Breast epithelium (tissue), 4 donors: ENCODE measurements around the gene TMEM178B. TPM values are rescaled to one million over a fixed set of nuclear protein-coding genes. Genes with fewer than 3 reads are reported as not detected.

Source experiments
- DNase-seq, 2 donors: peaks; one replicate each; pipeline ENCODE4 v3.0.0-alpha.2; 2019; ENCODE audit warnings: low spot score in 2 of 2
- H3K27ac ChIP-seq, 2 donors: fragments of 200-600 bp; sonication (generic) in 1 of 2; one replicate each; pipeline ENCODE4 v1.5.1; 2016 to 2019; ENCODE audit warnings: mild to moderate bottlenecking in 1 of 2
- H3K27me3 ChIP-seq, 2 donors: fragments of 200-600 bp; sonication (generic) in 1 of 2; one replicate each; pipeline versions ENCODE4 v1.5.1 to v1.6.0; 2017 to 2019; ENCODE audit warnings: control low read depth in 1 of 2, mild to moderate bottlenecking in 1 of 2
- H3K36me3 ChIP-seq: fragments of 200-600 bp; one replicate; pipeline ENCODE4 v1.5.1; 2019
- H3K4me1 ChIP-seq, 2 donors: fragments of 200-600 bp; sonication (generic); one replicate each; pipeline ENCODE4 v1.5.1; 2016 to 2019; ENCODE audit warnings: control low read depth in 1 of 2
- H3K4me3 ChIP-seq, 3 donors: fragments of 200-600 bp; sonication (generic); 1 replicate in 2 of 3; 2 replicates in 1 of 3; pipeline ENCODE4 v1.5.1; 2016 to 2019; ENCODE audit warnings: mild to moderate bottlenecking in 3 of 3, moderate library complexity in 2 of 3
- H3K9me3 ChIP-seq, 2 donors: fragments of 200-600 bp; sonication (generic) in 1 of 2; one replicate each; pipeline ENCODE4 v1.5.1; 2016 to 2019; ENCODE audit warnings: control low read depth in 1 of 2
- POLR2A ChIP-seq: fragments of 450-650 bp; IDR thresholded peaks from one replicate; pipeline ENCODE4 v1.6.1; 2016; ENCODE audit warnings: antibody characterized with exemption, mild to moderate bottlenecking, moderate library complexity
- POLR2AphosphoS5 ChIP-seq, 3 donors: sonication (generic); formaldehyde crosslinking; IDR thresholded peaks; one replicate each; pipeline ENCODE4 v1.6.1; 2017; ENCODE audit warnings: antibody characterized with exemption in 3 of 3
- intact Hi-C: fragments of 100-400 bp; cut with DNase I; formaldehyde crosslinking; loops from one replicate; pipeline ENCODE4 v1.15.1; 2023; ENCODE audit warnings: low total_unique reads
- total RNA-seq, 3 donors: library from RNA; depleted of rRNA; stranded (reverse); fragments of >200 nt; gene quantifications; one replicate each; pipeline ENCODE4 v1.1.0, GENCODE V29; 2016
- TF ChIP-seq, protein P1 (sequence below), 3 donors: fragments of 450-650 bp; IDR thresholded peaks; one replicate each; pipeline ENCODE4 v1.5.1; 2016 to 2017; ENCODE audit warnings: antibody characterized with exemption in 3 of 3, mild to moderate bottlenecking in 3 of 3, moderate library complexity in 3 of 3

The TMEM178B gene
- total RNA-seq, 3 donors from 2014 or later: 0.33 to 0.88 (median 0.64) TPM

GRCh38 chr7:141294143-141294829 is 220.4 kb downstream of the TMEM178B start:
- H3K27ac ChIP-seq: no peak overlapping the region
- intact Hi-C loops: no loop called here
- H3K36me3 ChIP-seq: no peaks in the 10 kb centered on the region
- TF ChIP-seq POLR2A (no peak), POLR2AphosphoS5 (IDR thresholded peaks at IDR 0.05) (no peak)
- TF ChIP-seq, protein P1, sequence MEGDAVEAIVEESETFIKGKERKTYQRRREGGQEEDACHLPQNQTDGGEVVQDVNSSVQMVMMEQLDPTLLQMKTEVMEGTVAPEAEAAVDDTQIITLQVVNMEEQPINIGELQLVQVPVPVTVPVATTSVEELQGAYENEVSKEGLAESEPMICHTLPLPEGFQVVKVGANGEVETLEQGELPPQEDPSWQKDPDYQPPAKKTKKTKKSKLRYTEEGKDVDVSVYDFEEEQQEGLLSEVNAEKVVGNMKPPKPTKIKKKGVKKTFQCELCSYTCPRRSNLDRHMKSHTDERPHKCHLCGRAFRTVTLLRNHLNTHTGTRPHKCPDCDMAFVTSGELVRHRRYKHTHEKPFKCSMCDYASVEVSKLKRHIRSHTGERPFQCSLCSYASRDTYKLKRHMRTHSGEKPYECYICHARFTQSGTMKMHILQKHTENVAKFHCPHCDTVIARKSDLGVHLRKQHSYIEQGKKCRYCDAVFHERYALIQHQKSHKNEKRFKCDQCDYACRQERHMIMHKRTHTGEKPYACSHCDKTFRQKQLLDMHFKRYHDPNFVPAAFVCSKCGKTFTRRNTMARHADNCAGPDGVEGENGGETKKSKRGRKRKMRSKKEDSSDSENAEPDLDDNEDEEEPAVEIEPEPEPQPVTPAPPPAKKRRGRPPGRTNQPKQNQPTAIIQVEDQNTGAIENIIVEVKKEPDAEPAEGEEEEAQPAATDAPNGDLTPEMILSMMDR (IDR thresholded peaks at IDR 0.05): no peak
- no peak for DNase-seq
- H3K27me3 ChIP-seq: no peaks in the 10 kb centered on the region
- no peaks in the 10 kb centered on the region for H3K9me3 ChIP-seq
- H3K4me3 ChIP-seq: no peak overlapping the region
- no peaks in the 10 kb centered on the region for H3K4me1 ChIP-seq

- Histone ChIP-seq H3K36me3 (no peaks in the 10 kb centered on the region), H3K9me3 (no peaks in the 10 kb centered on the region), H3K4me3 (no peak overlapping the region), H3K27ac (no peak overlapping the region), H3K4me1 (no peaks in the 10 kb centered on the region), H3K27me3 (no peaks in the 10 kb centered on the region)
- no peak for DNase-seq
- intact Hi-C loops: no loop called here
- TF ChIP-seq, protein P1 (IDR thresholded peaks at IDR 0.05): no peak
- TF ChIP-seq POLR2AphosphoS5 (IDR thresholded peaks at IDR 0.05): no peak
- TF ChIP-seq POLR2A: no peak
Measured at GRCh38 chr7:141295367-141295895, 221.6 kb downstream of the TMEM178B start.

DNA sequence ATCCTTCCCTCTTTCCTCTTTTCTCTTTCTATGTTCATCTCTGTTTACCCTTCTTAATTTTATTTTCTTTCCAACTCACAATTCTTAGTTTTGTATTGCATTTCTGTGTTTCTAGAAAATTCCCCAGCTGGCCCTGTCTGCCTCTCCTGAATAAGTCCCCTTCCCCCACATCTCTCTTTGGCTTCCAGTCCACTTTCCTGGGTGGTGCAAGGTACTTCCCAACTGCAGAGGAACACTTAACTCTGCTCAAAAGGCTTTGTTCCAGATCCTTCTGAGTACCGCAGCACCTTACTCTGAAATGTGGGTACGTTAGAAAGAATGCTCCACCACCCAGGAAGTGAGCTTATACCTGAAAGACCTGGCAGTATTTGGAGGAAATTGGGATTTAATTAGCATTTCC is 227.0 kb downstream of the TMEM178B start:
- Histone ChIP-seq H3K9me3 (no peaks in the 10 kb centered on the region), H3K27me3 (no peaks in the 10 kb centered on the region), H3K36me3 (no peaks in the 10 kb centered on the region), H3K4me1 (no peaks in the 10 kb centered on the region), H3K27ac (no peak overlapping the region), H3K4me3 (no peak overlapping the region)
- TF ChIP-seq POLR2AphosphoS5 (IDR thresholded peaks at IDR 0.05) (no peak), POLR2A (no peak)
- TF ChIP-seq, protein P1 (IDR thresholded peaks at IDR 0.05): no peak
- intact Hi-C loops: no loop called here
- no peak for DNase-seq

DNA sequence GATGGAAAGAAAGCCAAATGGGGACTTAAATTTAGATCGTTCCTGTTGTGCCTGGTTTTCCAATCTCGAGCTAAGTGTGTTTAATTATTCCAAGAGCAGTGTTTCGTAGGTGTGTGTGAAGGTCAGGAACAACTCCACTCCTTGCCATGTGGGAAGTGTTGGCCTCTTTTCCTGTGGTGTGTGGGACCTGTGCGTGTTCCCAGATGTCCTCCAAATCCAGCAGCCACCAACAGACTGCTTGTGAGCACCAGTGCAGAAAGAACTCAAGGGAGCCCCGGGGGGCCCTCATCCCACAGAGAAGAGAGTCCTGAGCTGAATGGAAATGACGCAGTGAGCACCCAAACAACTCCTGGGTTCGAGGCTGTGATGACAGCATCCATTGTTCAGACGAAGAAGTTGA is 227.7 kb downstream of the TMEM178B start:
- Histone ChIP-seq H3K4me1 (no peaks in the 10 kb centered on the region), H3K27ac (no peak overlapping the region), H3K27me3 (no peaks in the 10 kb centered on the region), H3K4me3 (no peak overlapping the region), H3K9me3 (no peaks in the 10 kb centered on the region), H3K36me3 (no peaks in the 10 kb centered on the region)
- DNase-seq: no peak
- intact Hi-C loops: no loop called here
- TF ChIP-seq POLR2AphosphoS5 (IDR thresholded peaks at IDR 0.05) (no peak), POLR2A (no peak)
- TF ChIP-seq, protein P1 (IDR thresholded peaks at IDR 0.05): no peak

DNA sequence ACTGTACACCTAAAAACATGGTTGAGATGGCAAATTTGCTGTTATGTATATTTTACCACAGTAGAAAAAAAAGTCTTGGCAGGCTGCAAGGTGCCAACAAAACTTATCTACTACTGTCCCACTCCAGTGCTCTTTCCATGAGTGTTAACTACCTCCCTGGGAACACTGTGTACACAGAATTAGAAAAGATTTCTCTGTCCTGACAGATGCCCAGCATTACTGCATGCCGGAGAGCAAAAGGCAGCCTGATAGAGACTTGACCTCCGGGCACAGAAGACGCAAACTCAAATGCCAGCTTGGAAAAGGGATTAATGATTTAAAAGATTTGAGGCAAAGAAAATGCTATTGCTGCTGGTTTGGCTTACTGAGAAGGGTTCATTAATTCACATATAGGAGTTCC is 228.8 kb downstream of the TMEM178B start:
- TF ChIP-seq POLR2AphosphoS5 (IDR thresholded peaks at IDR 0.05) (no peak), POLR2A (no peak)
- TF ChIP-seq, protein P1 (IDR thresholded peaks at IDR 0.05): no peak

More for the DNA sequence above, 228.8 kb downstream of the TMEM178B start:
- Histone ChIP-seq H3K9me3 (no peaks in the 10 kb centered on the region), H3K4me3 (no peak overlapping the region), H3K4me1 (no peaks in the 10 kb centered on the region), H3K27ac (no peak overlapping the region), H3K27me3 (no peaks in the 10 kb centered on the region), H3K36me3 (no peaks in the 10 kb centered on the region)
- DNase-seq: no peak
- intact Hi-C loops: no loop called here
